ENCODE measurements around the gene ZDHHC11B.
"Not testable (repeated sequence)": the region's sequence is repeated elsewhere in the genome, so short reads cannot be mapped to it uniquely, and the experiment has no call there.

ZDHHC11B gene

DNA sequence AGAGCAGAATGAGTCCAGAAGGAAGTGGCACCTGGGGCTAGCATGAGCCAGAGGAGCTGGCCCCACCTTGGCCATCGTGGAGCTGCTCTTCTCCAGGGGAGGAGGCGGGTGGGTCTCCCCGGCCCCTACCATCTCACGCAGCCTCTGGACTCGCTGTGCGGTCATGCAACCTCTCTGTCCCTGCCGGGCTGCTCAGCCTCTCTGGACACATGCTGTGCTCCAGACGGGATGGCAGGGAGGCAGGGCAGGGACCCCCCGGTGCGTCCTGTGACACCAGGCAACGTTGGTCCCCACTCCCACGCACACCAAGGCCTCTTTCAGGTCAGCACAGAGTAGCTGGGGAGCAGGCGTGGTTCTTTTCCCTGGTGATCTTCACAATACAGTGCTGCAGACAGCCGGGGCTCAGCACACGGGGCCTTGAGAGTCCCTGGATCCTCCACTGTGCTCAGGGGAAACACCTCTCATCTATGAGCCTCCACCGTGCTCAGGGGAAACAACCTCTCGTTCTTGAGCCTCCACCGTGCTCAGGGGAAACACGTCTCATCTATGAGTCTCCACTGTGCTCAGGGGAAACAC is 30.9 kb downstream of the ZDHHC11B start:
- DNase-seq (ENCODE audit: low spot score): not testable (repeated sequence)

DNA sequence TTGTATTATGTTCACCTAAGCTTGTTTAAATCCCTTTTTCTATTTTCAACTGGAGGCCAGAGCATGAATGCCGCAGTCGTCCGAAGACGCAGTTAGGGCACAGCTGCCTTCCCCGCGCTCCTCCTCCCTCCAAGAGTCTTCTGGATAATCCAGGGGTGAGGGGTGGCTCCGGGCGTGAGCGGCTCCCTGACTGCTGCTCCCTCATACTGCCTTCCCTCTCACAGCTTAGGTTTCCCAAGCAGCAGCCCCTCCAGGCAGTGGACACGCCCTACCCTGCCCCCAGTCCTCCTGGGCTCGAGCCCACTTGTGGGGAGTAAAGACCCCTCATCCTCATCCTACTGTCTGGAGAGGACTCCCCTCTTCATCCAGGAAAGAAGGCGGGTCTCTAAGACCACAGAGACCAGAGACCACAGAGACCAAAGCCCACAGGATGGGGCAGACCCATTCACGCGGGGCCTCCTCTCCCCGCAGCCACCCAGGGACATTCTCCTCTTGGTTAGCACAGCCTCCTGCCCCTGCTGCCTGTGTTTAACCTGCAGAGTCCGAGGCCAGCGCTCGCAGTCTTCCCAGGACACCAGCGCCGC is 31.9 kb downstream of the ZDHHC11B start:
- DNase-seq (ENCODE audit: low spot score): not testable (repeated sequence)

DNA sequence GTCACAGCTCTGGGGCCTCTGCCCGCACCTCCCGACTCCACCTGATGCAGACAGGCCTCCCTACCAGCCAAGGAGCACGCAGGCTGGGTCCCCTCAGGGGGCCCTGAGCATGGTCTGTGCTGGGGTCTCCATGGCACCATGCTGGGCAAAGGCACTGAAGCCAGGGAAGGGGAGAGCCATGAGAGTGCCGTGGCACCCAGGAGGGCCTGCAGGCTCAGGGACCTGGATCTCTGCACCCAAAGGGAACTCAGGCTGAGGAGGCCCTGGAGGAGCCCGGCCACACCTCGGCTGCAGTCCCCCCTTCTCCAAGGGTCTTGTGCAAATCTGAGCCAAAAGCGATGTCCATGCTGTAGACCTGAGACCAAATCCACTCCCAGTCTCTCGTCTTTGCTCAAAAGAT is 32.5 kb downstream of the ZDHHC11B start:
- DNase-seq (ENCODE audit: low spot score): not testable (repeated sequence)

DNA sequence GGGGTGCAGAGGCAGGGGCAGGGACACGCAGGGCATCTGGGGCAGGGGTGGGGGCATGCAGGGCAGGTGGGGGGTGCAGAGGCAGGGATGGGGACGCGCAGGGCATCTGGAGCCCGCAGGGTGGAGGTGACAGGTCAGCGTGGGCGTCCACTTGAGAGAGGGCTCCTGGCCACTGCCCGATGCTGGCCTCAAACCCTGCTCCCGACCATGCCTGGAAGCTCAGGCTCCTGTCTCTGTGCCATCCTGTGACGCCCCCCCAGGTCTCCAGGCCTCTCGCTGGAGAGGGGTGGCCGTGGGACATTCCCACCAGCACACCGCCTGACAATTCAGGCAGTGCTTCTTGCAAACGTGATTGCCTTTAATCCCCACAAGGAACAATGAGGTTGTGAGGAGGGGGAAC is 33.0 kb downstream of the ZDHHC11B start:
- no peak for DNase-seq (ENCODE audit: low spot score)

DNA sequence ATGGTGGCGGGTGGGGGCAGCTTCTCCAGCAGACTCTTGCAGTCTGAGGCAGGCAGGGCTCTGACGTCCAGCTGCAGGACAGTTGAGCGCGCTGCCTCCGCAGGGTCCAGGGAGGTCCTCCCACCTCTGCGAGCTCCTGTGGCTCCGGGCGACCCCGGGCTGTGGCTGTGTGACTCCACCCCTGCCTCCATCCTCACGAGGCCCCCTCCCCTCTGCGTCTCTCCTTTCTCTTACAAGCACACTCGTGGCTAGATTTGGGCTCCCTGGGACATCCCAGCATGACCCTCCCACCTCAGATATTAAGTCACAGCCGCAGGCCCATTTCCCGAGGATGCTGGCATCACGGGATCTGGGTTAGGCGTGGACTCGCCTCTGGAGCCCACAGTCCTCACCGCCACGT is 34.3 kb downstream of the ZDHHC11B start:
- DNase-seq (ENCODE audit: low spot score): not testable (repeated sequence)

DNA sequence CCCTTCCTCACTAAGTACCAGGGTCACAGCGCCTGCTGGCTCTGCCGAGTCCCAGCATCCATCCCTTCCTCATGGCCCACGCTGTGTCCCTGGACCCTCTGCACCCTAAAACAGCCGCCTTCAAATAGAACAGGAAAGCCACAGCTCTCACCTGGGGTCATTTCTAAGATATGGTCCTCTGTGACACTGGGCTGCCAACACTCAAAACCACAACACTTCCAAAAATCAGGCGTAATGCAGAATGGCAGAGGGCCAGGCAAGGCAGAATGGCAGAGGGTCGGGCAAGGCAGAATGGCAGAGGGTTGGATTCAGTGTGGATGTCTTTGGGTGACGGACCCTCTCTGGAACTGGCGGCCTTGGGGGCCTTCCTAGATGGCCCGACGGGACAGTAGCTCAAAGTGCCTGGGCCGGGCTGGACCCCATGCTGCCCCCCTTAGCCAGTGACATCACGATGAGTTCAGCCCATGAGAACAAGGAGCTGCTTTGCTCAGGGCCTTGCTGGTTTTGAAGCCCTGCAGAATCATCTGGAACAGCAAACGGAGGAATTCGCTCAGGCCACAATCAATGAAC is 35.3 kb downstream of the ZDHHC11B start:
- no peak for DNase-seq (ENCODE audit: low spot score)

DNA sequence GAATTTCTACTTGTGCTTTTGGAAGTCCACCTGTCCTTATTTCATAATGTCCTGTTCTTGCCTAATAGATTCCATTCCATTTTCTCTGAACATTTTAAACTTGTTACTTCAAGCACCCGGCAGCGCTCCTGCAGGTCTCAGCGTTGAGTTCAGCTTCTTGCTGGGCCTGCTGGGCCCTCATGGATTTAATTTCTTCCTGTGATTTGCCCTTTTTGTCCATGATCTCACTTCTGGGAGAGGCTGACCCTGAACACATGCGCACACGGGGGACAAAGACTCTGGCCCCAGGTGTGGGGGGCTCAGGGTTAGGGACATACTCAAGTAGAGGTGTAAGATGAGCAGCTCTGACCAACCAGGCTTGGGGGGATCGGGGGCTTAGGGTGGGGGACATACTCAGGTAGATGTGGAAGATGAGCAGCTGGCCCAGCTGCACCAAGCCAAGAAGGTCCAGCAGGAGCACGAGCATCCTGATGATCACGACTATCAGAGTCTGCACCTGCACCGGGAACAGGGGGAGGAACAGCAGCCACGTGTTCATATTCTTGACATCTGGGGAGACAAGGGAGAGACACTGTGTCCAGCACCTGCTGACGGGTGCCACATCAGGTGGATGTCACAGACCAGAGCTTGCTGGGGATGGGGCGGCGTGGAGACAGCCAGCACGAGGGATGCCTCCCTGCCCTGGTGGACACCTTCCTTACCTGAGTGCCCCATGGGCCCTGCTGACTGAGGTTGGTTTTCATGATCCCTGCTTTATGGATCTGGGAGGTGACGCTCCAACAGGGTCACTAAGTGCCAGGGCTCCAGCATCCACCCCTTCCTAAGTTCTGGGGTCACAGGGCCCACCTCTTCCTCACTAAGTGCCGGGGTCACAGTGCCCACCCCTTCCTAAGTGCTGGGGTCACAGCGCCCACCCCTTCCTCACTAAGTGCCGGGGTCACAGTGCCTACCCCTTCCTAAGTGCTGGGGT is 36.2 kb downstream of the ZDHHC11B start:
- DNase-seq (ENCODE audit: low spot score): not testable (repeated sequence)

DNA sequence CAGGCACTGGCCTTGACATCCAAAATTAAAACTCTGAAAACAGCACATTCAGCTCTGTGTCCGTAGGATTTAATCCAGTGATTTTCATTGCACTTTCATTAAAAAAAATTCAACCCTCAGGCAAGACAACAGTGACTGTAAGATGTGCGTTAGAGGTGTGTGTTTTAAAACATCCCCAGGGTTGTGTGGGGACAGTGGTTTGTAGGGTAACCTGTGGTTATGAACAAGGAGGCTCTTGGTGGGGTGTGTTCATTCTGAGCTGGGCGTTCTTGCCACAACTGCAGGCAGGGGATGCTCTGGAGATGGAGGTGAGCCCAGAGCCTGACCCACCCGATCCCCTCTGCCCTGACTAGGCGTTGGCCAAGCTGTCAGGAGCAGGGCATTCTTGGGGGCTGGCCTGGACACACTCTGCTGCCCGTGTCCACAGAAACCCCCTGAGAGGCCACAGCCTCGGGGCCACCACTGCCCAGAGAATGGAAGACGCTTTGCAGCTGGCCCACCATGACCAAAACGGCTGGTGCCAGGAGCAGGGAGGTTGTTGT is 37.2 kb downstream of the ZDHHC11B start:
- DNase-seq (ENCODE audit: low spot score): not testable (repeated sequence)

DNA sequence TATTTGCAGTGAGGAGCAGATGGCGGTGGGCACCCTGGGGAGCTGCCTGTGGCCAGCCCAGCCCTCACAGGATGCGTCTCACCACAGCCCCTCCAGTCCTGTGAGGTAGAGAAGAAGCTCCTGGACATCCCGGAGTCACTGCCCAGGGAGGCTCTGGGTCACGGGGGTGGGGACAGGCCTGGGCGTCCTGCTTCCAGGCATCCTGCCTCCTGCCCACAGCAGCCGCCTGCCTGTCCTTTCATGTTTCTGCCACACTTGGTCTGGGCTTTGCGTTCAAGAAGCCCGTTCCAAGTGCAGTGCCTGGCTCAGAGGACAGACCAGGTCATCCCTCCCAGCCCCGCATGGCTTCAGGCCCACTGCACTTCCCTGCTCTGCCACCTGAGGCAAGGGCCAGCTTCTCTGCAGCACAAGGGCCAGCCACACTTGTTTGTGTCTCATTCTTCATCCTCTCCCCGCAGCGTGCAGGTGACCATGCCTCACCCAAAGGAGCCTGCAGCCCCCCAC is 38.2 kb downstream of the ZDHHC11B start:
- DNase-seq (ENCODE audit: low spot score): no peak

DNA sequence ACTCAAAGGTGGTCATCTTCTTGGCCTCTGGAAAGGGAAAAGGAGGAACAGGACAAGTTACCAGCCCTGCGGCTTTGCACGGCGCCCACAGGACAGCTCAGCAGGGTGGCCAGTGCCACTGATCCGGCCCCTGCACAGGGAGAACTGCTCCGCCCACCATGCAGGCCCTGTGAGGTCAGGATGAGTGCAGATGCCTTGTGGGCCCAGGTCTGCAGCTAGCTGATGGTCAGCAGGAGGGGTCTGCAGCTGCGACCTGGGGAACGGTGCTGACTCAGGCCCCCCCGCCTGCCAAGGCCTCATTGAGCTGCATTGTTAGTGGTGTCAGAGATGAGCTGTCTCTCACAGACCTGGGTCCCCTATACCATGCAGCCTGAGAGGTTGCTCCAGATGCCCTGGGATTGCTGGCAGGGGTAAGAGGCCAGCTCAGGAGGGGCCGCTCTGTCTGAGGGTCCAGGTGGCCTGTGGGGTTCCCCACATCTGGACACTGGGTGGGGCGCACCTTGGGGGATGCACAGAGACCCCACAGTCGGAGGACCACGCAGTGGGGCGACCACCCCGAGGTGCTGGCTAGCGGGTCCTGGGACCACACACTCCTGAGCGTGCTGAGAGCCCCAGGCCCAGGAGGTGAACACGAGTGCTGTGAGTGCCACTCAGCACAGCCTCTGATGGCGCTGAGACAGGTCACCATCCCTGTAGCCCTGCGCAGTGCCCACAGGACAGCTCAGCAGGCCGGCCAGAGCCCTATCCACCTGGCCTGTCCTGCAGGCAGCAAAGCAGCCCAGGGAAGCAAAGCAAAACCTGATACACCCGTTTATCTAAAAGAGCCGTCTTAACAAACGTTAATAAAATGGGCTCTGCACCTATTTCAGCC is 39.0 kb downstream of the ZDHHC11B start:
- not testable (repeated sequence) for DNase-seq (ENCODE audit: low spot score)

DNA sequence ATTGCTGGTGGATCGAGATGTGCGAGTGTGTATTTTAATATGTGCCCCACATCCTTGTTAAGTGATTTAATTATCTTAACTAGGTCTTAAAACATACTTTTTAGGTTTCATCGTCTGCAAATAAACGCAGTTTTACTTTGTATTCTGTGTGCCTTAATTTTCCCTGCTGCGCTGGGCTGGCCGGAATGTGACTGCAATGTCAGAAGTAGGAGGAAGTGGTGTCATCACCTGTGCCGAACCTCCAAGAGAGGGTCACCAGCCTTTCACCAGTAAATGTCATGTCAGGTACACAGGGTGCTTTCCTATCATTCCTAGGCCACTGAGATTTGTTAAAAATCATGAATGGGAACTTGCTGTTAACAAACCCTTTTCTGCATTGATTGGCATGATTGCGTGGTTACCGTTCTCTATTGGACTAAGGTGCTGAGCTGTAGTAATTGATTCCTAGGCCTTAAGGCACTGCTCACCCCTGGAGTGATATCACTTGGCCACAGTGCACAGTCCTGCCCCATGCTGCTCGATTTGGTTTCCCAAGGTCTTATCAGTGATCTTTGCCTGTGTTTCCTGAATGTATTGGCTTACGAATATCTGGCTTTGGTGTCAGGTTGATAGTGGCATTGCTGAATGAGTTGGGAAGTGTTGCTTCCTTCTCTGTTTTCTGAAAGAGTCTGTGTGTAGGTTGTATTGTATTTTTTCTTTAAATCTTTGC is 40.7 kb downstream of the ZDHHC11B start:
- not testable (repeated sequence) for DNase-seq (ENCODE audit: low spot score)

DNA sequence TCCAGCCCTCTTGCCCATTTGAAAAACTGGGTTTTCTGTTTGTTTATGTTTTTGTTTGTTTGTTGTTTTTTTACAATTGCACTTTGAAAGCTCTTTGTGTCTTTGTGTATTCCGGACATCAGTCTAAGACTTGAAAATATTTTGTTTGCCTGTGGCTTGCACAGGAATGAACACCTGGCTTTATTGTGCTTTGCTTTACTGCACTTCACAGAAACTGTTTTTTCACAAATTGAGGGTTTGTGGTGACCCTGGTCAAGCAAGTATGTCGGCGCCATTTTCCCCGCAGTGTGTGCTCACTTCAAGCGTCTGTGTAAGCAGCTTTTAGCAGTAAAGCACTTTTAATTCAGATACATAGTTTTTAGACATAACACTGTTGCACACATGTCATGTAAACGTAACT is 42.3 kb downstream of the ZDHHC11B start:
- not testable (repeated sequence) for DNase-seq (ENCODE audit: low spot score)

DNA sequence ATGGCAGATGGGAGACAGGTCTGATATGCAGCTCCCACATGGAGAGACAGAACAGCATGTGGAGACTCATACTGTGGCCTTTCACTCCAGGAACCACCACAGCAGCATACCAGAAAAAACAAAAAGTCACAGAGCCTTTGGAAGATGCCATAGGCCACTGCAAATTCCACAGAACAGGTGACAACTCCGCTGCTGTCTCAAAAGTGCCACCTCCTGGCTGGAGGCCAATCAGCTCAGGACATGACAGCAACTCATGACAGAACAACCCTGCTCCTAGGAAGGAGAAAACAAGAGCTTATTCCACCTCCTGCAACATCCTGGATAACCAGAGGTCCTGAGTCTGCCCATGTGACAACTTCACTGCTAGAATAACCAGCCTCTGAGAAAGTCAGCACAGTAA is 50.4 kb downstream of the ZDHHC11B start:
- DNase-seq (ENCODE audit: low spot score): not testable (repeated sequence)

DNA sequence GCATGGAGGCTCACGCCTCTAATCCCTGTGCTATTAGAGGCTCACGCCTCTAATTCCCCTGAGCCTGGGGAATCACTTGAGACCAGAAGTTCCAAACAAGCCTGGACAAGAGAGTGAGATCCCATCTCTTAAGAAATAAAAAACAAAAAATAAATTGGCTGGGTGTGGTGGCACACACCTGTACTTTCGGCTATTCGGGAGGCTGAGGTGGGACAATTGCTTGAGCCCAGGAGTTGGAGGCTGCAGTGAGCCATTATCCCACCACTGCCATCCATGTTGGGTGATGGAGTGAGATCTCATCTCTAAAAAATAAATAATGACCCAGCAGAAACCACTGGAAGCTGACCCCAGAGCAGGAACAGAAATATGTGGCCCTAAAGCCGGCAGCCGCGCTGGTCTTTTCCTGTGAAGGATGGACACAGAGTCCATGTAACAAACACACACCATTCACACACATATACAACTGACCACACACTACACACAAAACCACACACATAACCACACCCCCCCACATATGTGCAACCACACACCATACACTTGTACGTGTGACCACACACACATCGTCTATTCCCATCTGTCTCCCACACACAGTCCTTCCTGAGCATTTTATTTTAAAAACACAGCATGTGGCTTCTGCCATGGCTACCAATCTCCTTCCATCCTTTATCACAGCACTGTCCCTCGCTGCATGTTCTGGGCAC is 51.6 kb downstream of the ZDHHC11B start:
- DNase-seq (ENCODE audit: low spot score): not testable (repeated sequence)

DNA sequence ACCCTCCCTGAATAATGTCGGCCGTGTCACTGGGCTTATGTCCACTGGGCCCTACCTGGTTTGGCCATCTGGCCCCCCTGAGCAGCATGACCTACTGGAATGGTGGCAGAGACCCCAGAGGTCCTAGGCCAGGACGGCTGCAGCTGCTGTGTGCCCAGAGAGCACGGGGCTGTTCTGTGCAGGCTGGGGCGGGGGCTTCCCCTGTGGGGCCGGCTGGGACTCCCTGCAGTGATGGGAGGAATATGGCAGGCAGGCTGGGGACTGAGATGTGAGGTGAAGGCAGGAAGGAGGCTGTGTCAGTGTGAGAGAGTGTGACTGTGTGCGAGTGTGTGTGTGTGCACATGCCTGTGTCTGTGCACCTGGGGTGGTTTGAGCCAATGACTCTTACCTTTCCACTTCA is 55.3 kb downstream of the ZDHHC11B start:
- DNase-seq (ENCODE audit: low spot score): not testable (repeated sequence)

DNA sequence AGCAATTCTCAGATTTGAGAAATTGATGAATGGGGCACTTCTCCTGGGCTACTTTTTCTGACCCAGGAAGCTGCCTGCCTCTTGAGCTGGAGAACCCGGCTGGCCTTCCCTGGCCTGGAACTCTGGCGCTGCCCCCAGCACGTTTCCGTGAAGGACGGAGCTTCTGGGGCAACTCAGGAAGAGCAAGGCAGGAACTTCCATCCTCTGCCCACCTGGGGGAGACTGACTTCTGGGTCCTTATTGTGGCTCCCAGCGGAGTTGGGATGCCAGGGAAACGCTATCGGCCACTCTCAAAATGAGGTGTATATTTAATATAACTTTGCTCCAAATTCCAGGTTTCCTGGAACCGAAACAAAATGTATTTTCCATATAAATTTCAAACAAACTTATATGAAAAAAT is 57.4 kb downstream of the ZDHHC11B start:
- not testable (repeated sequence) for DNase-seq (ENCODE audit: low spot score)

DNA sequence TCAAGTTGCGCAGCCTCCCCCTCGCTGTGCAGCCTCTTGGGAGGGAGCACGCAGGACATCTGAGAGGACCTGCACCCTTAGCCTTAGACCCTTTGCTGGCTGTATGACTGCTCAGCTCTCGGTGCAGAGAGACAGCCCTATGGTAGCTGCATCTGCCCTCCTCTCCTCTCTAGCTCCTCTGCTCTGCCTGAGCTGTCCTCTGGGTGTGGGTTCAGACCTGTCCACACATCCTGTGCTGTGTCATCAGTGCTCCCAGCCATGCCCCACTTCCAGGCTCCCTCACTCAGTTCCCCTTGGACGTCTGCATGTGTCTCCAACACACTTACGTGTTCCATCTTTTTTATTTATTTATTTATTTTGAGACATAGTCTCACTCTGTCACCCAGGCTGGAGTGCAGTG is 60.7 kb downstream of the ZDHHC11B start:
- DNase-seq (ENCODE audit: low spot score): not testable (repeated sequence)

DNA sequence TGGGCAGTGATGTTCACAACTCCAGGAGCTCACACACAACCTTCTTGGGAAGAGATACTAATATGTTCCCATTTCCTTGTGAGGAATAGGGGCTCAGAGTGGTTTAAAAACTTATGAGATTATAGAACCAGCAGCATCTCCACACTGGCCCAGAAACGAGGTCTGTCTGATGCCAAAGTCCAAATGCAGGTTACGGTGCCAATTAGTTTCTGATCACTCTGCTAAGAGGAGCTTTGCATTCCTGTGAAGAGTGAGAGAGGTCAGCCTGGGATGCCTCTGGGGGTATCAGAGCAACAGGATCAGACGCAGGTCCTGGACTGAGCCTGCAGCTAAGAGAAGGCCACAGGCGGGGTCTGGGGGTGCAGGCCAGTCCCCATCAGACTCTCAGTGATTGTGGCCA is 61.2 kb downstream of the ZDHHC11B start:
- DNase-seq (ENCODE audit: low spot score): not testable (repeated sequence)

DNA sequence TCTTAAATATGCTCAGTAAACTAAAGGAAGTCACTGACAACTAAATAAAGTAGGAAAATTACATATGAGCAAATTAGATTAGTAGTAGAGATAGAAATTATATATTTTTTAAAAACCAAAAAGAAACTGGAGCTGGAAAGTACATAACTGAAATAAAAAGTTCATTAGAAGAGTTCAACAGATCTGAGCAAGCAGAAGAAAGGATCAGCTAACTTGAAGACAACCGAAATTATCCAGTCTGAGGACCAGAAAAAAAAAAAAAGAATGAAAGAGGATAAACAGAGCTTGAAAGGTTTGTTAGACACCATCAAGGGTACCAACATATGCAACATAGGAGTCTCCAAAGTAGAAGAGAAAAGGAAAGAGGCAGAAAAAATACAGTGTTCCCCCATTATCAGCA is 65.2 kb downstream of the ZDHHC11B start:
- DNase-seq (ENCODE audit: low spot score): not testable (repeated sequence)

DNA sequence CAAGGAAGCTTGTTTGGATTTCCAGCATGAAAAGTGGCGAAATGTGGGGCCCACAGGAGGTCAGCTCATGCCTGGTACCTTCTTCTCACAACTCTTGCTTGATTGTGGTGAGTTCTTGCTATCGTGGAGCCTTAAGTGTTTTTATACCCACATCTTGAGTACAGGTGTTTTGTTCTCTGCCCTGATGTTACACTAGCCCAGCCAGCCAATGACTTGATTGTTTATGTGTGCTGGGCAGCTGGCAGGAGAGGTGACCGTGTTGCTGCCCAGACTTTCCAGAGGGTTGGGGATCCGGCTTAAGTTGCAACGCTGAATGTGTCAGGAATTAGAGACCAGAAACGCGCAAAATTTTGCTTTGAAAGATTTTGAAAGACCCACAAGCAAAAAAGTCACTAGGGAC is 67.4 kb downstream of the ZDHHC11B start:
- DNase-seq (ENCODE audit: low spot score): no peak

All from AG08395 (cell line).